Neutrophil (primary cell): ENCODE results near the gene ADAM11.
"Not testable (repeated sequence)": the region's sequence is repeated elsewhere in the genome, so short reads cannot be mapped to it uniquely, and the experiment has no call there.

Experiments used
- H3K27ac ChIP-seq: fragments of 200-600 bp; sonication (generic); 2 replicates; pipeline ENCODE4 v1.5.1; 2016; ENCODE audit warnings: mild to moderate bottlenecking, moderate library complexity
- H3K27me3 ChIP-seq: fragments of 200-600 bp; sonication (generic); 2 replicates; pipeline ENCODE4 v1.6.0; 2016; ENCODE audit warnings: mild to moderate bottlenecking
- H3K36me3 ChIP-seq: fragments of 200-600 bp; sonication (generic); 2 replicates; pipeline ENCODE4 v1.5.1; 2017
- H3K4me1 ChIP-seq, 2 experiments: fragments of 200-600 bp in 1 of 2; sonication (generic) in 1 of 2; 1 replicate in 1 of 2; 2 replicates in 1 of 2; pipeline versions ENCODE4 v1.5.1 to v1.6.1; 2013 to 2016; ENCODE audit warnings: low read depth in 1 of 2, low read length in 1 of 2, mild to moderate bottlenecking in 1 of 2, moderate library complexity in 1 of 2; ENCODE audit not compliant: control insufficient read depth in 1 of 2, insufficient read depth in 1 of 2
- H3K4me3 ChIP-seq, 2 experiments: fragments of 200-600 bp in 1 of 2; sonication (generic) in 1 of 2; 1 replicate in 1 of 2; 2 replicates in 1 of 2; pipeline ENCODE4 v1.5.1; 2013 to 2016; ENCODE audit warnings: low read depth in 1 of 2, low read length in 1 of 2, mild to moderate bottlenecking in 1 of 2, moderate library complexity in 1 of 2
- H3K9me3 ChIP-seq: fragments of 200-600 bp; sonication (generic); 2 replicates; pipeline ENCODE4 v1.5.1; 2016
- CTCF ChIP-seq: fragments of 200-600 bp; sonication (generic); IDR thresholded peaks from 2 replicates; pipeline ENCODE4 v1.5.1; 2016; ENCODE audit warnings: antibody characterized with exemption

ADAM11 gene

GRCh38 chr17:44758414-44759085 is at the start of gene ADAM11:
Gene ADAM11, plus strand, starts transcription at chr17:44758988. Its CDS starts 212 bp downstream, at chr17:44759200.
- no peaks in the 10 kb centered on the region for H3K36me3 ChIP-seq
- peaks cover 68% of the 10 kb centered on the region for H3K27me3 ChIP-seq
- no peak within 1 kb of the TSS for H3K27ac ChIP-seq
- H3K4me3 ChIP-seq, result no peak within 1 kb of the TSS
- no peak for TF ChIP-seq CTCF
- no peaks in the 10 kb centered on the region for H3K9me3 ChIP-seq
- H3K4me1 ChIP-seq, result peaks cover 0 to 10% of the 10 kb centered on the region in 2 experiments

GRCh38 chr17:44719444-44719843 is 39.3 kb upstream of the ADAM11 start:
- Histone ChIP-seq H3K27ac (no peak overlapping the region), H3K9me3 (no peaks in the 10 kb centered on the region), H3K27me3 (no peaks in the 10 kb centered on the region), H3K36me3 (peaks cover 22% of the 10 kb centered on the region), H3K4me1 (no peaks in the 10 kb centered on the region), H3K4me3 (no peak overlapping the region)
- no peak for TF ChIP-seq CTCF

- Histone ChIP-seq H3K9me3 (no peaks in the 10 kb centered on the region), H3K27ac (no peak overlapping the region), H3K36me3 (peaks cover 22% of the 10 kb centered on the region), H3K4me3 (no peak overlapping the region), H3K27me3 (no peaks in the 10 kb centered on the region), H3K4me1 (no peaks in the 10 kb centered on the region)
- TF ChIP-seq CTCF, result no peak
Observed at GRCh38 chr17:44722254-44722653, 36.5 kb upstream of the ADAM11 start.

- not testable (repeated sequence) for H3K27me3 ChIP-seq, H3K4me3 ChIP-seq, H3K9me3 ChIP-seq, H3K27ac ChIP-seq, H3K4me1 ChIP-seq
- peaks cover 35% of the 10 kb centered on the region for H3K36me3 ChIP-seq
Observed at GRCh38 chr17:44726121-44726520, 32.7 kb upstream of the ADAM11 start.

GRCh38 chr17:44733753-44734152 is 25.0 kb upstream of the ADAM11 start:
- H3K4me3 ChIP-seq, result no peak overlapping the region
- no peaks in the 10 kb centered on the region for H3K4me1 ChIP-seq
- no peak overlapping the region for H3K27ac ChIP-seq
- H3K27me3 ChIP-seq, result no peaks in the 10 kb centered on the region
- H3K9me3 ChIP-seq, result no peaks in the 10 kb centered on the region
- peaks cover 56% of the 10 kb centered on the region for H3K36me3 ChIP-seq
- TF ChIP-seq CTCF, result no peak

GRCh38 chr17:44734272-44734671 is 24.5 kb upstream of the ADAM11 start:
- Histone ChIP-seq H3K27me3 (no peaks in the 10 kb centered on the region), H3K9me3 (no peaks in the 10 kb centered on the region), H3K4me1 (no peaks in the 10 kb centered on the region), H3K27ac (no peak overlapping the region), H3K4me3 (no peak overlapping the region), H3K36me3 (peaks cover 56% of the 10 kb centered on the region)
- no peak for TF ChIP-seq CTCF
